Activated T-helper 1 cell treated with anti-CD3 and anti-CD28 coated beads, Interleukin-12 subunit alpha, Interleukin-12 subunit beta, Interleukin-2, Interleukin-4 antibody, amounts not matched to agents 30 ng/mL and 10 ng/mL and 1 ng/mL, durations not matched to agents 14 hours and 24 hours and 36 hours (primary cell): ENCODE data around the gene PHLDB3. TPM values are rescaled to one million over a fixed set of nuclear protein-coding genes. Genes with fewer than 3 reads are reported as not detected.
"Not testable (repeated sequence)": the region's sequence is repeated elsewhere in the genome, so short reads cannot be mapped to it uniquely, and the experiment has no call there.

Experiments used
- DNase-seq: peaks from one replicate; pipeline ENCODE4 v3.0.0; 2021; ENCODE audit warnings: low spot score
- H3K27ac Mint-ChIP-seq: one replicate; pipeline ENCODE4 v1.8.0; 2021; ENCODE audit warnings: mild to moderate bottlenecking, mixed read lengths
- H3K27me3 Mint-ChIP-seq: one replicate; pipeline ENCODE4 v1.8.0; 2022; ENCODE audit warnings: mild to moderate bottlenecking, moderate library complexity, mixed read lengths; ENCODE audit not compliant: insufficient read depth
- H3K36me3 Mint-ChIP-seq: one replicate; pipeline ENCODE4 v1.8.0; 2021; ENCODE audit warnings: low read depth, mixed read lengths
- H3K4me1 Mint-ChIP-seq: one replicate; pipeline ENCODE4 v1.8.0; 2021; ENCODE audit warnings: low read depth, mixed read lengths
- H3K4me3 Mint-ChIP-seq: one replicate; pipeline ENCODE4 v1.8.0; 2021; ENCODE audit warnings: mild to moderate bottlenecking, moderate library complexity, mixed read lengths
- H3K9me3 Mint-ChIP-seq: one replicate; pipeline ENCODE4 v1.8.0; 2021; ENCODE audit warnings: mixed read lengths
- intact Hi-C: fragments of 100-400 bp; cut with micrococcal nuclease; formaldehyde crosslinking; loops from one replicate; pipeline ENCODE4 v1.15.1; 2024
- total RNA-seq: library from RNA; stranded (reverse); gene quantifications from 2 replicates; pipeline ENCODE4 v1.2.3, GENCODE V29; 2022

The PHLDB3 gene
- total RNA-seq, 1 donor from 2014 or later = 26.8 TPM

GRCh38 chr19:43439032-43439708 lies 65.4 kb downstream of the PHLDB3 start:
- Mint-ChIP-seq H3K4me1 (peaks cover 38% of the 10 kb centered on the region), H3K27ac (peak overlapping the region; percentile 61), H3K27me3 (peaks cover 2% of the 10 kb centered on the region), H3K4me3 (peak overlapping the region; percentile 40), H3K9me3 (no peaks in the 10 kb centered on the region), H3K36me3 (peaks cover 2% of the 10 kb centered on the region)
- intact Hi-C loops = loop anchor here (1.0 kb wide), 1 partner anchor 8 kb away; no protein-coding TSS in a partner anchor
- DNase-seq = peak; percentile 30

DNA sequence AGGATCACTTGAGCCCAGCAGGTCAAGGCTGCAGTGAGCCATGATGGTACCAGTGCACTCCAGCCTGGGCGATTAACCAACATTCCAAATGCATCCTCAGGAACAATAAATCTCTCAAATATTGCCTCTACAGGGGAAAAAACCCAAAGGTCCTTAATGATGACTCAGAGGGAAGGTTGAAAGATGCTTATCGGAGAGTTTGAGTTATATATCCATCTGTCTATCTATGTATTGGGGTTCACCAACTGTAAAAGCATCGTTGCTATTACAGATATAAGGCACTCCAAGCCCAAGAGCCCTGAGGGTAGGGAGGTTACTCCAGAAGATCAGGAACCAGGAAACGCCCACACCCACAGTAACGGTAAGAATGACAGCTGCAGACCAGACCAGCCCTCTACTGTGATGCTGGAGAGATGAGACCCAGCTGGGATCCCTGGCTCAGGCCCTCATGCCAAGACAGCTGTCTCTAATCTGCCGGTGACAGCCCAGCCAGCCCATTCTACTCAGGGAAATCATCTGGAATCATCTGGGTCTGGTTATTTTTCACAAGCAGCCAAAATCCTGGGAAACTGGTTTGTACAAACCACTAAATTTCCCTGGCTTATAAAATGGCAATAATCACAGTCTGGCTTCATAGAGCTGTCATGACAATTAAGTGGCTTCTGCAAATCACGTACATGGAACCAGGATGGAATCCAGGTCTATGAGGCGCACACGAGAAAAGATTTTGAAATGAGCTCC lies 66.1 kb downstream of the PHLDB3 start:
- peak overlapping the region; percentile 40 for H3K4me3 Mint-ChIP-seq
- H3K27me3 Mint-ChIP-seq = peaks cover 2% of the 10 kb centered on the region
- peaks cover 2% of the 10 kb centered on the region for H3K36me3 Mint-ChIP-seq
- intact Hi-C loops = loop anchor here (1.0 kb wide), 1 partner anchor 9 kb away; no protein-coding TSS in a partner anchor
- H3K4me1 Mint-ChIP-seq = peaks cover 38% of the 10 kb centered on the region
- no peak for DNase-seq
- no peaks in the 10 kb centered on the region for H3K9me3 Mint-ChIP-seq
- H3K27ac Mint-ChIP-seq = peak overlapping the region; percentile 61

GRCh38 chr19:43437712-43438111 lies 66.8 kb downstream of the PHLDB3 start:
- intact Hi-C loops = no loop called here
- DNase-seq = no peak
- Mint-ChIP-seq H3K27me3 (peaks cover 2% of the 10 kb centered on the region), H3K9me3 (no peaks in the 10 kb centered on the region), H3K36me3 (peaks cover 2% of the 10 kb centered on the region), H3K27ac (no peak overlapping the region), H3K4me3 (no peak overlapping the region), H3K4me1 (peaks cover 46% of the 10 kb centered on the region)

GRCh38 chr19:43437284-43437683 lies 67.3 kb downstream of the PHLDB3 start:
- H3K27me3 Mint-ChIP-seq, H3K4me3 Mint-ChIP-seq, H3K27ac Mint-ChIP-seq, H3K36me3 Mint-ChIP-seq, intact Hi-C loops, DNase-seq, H3K9me3 Mint-ChIP-seq: not testable (repeated sequence)
- peaks cover 50% of the 10 kb centered on the region for H3K4me1 Mint-ChIP-seq

- Mint-ChIP-seq H3K27me3 (peaks cover 2% of the 10 kb centered on the region), H3K36me3 (peaks cover 2% of the 10 kb centered on the region), H3K9me3 (no peaks in the 10 kb centered on the region), H3K27ac (no peak overlapping the region), H3K4me1 (peaks cover 53% of the 10 kb centered on the region), H3K4me3 (no peak overlapping the region)
- intact Hi-C loops = no loop called here
- no peak for DNase-seq
Observed at GRCh38 chr19:43435775-43436174, 68.8 kb downstream of the PHLDB3 start.

GRCh38 chr19:43433689-43434088 lies 70.9 kb downstream of the PHLDB3 start:
- Mint-ChIP-seq H3K4me1 (peaks cover 50% of the 10 kb centered on the region), H3K36me3 (peaks cover 2% of the 10 kb centered on the region), H3K4me3 (no peak overlapping the region), H3K9me3 (no peaks in the 10 kb centered on the region), H3K27ac (no peak overlapping the region), H3K27me3 (no peaks in the 10 kb centered on the region)
- intact Hi-C loops = loop anchor here (1.0 to 5.0 kb wide), 3 partner anchors 13 to 374 kb away; no protein-coding TSS in a partner anchor
- DNase-seq = no peak

- H3K36me3 Mint-ChIP-seq = peaks cover 2% of the 10 kb centered on the region
- intact Hi-C loops = loop anchor here (1.0 to 5.0 kb wide), 3 partner anchors 13 to 374 kb away; no protein-coding TSS in a partner anchor
- no peak overlapping the region for H3K27ac Mint-ChIP-seq
- H3K4me3 Mint-ChIP-seq = no peak overlapping the region
- no peak for DNase-seq
- peaks cover 46% of the 10 kb centered on the region for H3K4me1 Mint-ChIP-seq
- H3K9me3 Mint-ChIP-seq = no peaks in the 10 kb centered on the region
- H3K27me3 Mint-ChIP-seq = no peaks in the 10 kb centered on the region
Observed at GRCh38 chr19:43433358-43433673, 71.2 kb downstream of the PHLDB3 start.

DNA sequence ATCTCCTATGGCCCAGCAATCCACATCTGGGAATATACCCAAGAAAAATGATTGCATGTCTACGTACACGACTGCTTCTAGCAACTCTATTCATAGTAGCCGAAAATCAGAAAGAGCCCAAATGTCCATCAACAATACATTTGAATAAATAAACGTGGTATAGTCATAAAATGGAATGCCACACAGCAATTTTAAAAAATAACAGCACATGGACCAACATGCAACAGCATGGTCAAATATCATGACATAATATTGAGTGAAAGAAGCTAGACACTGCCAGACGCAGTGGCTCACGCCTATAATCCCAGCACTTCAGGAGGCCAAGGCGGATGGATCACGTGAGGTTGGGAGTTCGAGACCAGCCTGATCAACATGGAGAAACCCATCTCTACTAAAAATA lies 73.6 kb downstream of the PHLDB3 start:
- H3K9me3 Mint-ChIP-seq = no peaks in the 10 kb centered on the region
- intact Hi-C loops = loop anchor here (5.0 kb wide), 1 partner anchor 376 kb away; no protein-coding TSS in a partner anchor
- peaks cover 5% of the 10 kb centered on the region for H3K27me3 Mint-ChIP-seq
- peaks cover 2% of the 10 kb centered on the region for H3K36me3 Mint-ChIP-seq
- H3K27ac Mint-ChIP-seq = no peak overlapping the region
- no peak overlapping the region for H3K4me3 Mint-ChIP-seq
- DNase-seq = no peak
- peaks cover 29% of the 10 kb centered on the region for H3K4me1 Mint-ChIP-seq

DNA sequence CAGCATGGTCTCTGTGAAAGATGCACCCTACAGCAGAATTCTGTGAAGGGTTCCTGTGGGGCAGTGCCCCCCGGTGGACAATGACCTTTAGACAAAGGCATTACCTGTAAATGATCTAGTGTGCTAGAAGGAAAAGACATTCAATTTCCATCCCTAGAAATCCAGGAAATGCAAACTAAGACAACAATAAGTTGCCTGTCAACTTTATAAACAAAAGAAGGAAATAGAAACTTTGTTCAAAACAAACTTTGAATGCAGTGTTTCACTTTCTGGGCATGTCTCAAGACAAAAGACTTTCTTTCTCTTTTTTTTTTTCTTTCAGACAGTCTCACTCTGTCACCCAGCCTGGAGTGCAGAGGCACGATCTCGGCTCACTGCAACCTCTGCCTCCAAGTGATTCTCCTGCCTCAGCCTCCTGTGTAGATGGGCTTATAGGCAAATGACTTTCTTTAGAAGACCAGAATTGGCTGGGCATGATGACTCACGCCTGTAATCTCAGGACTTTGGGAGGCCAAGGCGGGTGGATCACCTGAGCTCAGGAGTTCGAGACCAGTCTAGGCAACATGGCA lies 74.3 kb downstream of the PHLDB3 start:
- intact Hi-C loops = loop anchor here (5.0 kb wide), 1 partner anchor 377 kb away; no protein-coding TSS in a partner anchor
- Mint-ChIP-seq H3K4me3 (peak overlapping the region; percentile 30), H3K27me3 (peaks cover 9% of the 10 kb centered on the region), H3K36me3 (no peaks in the 10 kb centered on the region), H3K27ac (peak overlapping the region; percentile 44), H3K9me3 (no peaks in the 10 kb centered on the region), H3K4me1 (peaks cover 29% of the 10 kb centered on the region)
- DNase-seq = no peak

- Mint-ChIP-seq H3K27me3 (peaks cover 12% of the 10 kb centered on the region), H3K4me3 (no peak overlapping the region), H3K36me3 (no peaks in the 10 kb centered on the region), H3K27ac (no peak overlapping the region), H3K4me1 (peaks cover 29% of the 10 kb centered on the region), H3K9me3 (no peaks in the 10 kb centered on the region)
- intact Hi-C loops = no loop called here
- DNase-seq = no peak
Observed at GRCh38 chr19:43429395-43429794, 75.2 kb downstream of the PHLDB3 start.

GRCh38 chr19:43425567-43426392 lies 78.8 kb downstream of the PHLDB3 start:
- intact Hi-C loops = no loop called here
- Mint-ChIP-seq H3K27ac (no peak overlapping the region), H3K36me3 (no peaks in the 10 kb centered on the region), H3K27me3 (peaks cover 12% of the 10 kb centered on the region), H3K9me3 (no peaks in the 10 kb centered on the region), H3K4me1 (peaks cover 14% of the 10 kb centered on the region), H3K4me3 (no peak overlapping the region)
- DNase-seq = no peak
